GM06990 (cell line): ENCODE results near the gene THBS3.

Experiments
- DNase-seq: peaks from one replicate; pipeline ENCODE4 v3.0.0-alpha.2; 2011; ENCODE audit not compliant: insufficient read length; ENCODE audit errors: extremely low read depth
- H3K27me3 ChIP-seq: replicated peaks from 2 replicates; pipeline ENCODE4 v1.6.0; 2011; ENCODE audit warnings: low read length; ENCODE audit not compliant: control insufficient read depth, insufficient read depth
- H3K36me3 ChIP-seq: 2 replicates; pipeline ENCODE4 v1.5.1; 2011; ENCODE audit warnings: low read length; ENCODE audit not compliant: control insufficient read depth, insufficient read depth
- H3K4me3 ChIP-seq: replicated peaks from 2 replicates; pipeline ENCODE4 v1.5.1; 2011; ENCODE audit warnings: low read depth, mild to moderate bottlenecking, control low read depth, low read length
- TF ChIP-seq, protein P1 (sequence below): IDR thresholded peaks from 2 replicates; pipeline ENCODE4 v1.5.1; 2011; ENCODE audit warnings: low read length, control low read depth, mild to moderate bottlenecking, inconsistent platforms; ENCODE audit not compliant: insufficient read depth, poor library complexity, severe bottlenecking

THBS3 gene

DNA sequence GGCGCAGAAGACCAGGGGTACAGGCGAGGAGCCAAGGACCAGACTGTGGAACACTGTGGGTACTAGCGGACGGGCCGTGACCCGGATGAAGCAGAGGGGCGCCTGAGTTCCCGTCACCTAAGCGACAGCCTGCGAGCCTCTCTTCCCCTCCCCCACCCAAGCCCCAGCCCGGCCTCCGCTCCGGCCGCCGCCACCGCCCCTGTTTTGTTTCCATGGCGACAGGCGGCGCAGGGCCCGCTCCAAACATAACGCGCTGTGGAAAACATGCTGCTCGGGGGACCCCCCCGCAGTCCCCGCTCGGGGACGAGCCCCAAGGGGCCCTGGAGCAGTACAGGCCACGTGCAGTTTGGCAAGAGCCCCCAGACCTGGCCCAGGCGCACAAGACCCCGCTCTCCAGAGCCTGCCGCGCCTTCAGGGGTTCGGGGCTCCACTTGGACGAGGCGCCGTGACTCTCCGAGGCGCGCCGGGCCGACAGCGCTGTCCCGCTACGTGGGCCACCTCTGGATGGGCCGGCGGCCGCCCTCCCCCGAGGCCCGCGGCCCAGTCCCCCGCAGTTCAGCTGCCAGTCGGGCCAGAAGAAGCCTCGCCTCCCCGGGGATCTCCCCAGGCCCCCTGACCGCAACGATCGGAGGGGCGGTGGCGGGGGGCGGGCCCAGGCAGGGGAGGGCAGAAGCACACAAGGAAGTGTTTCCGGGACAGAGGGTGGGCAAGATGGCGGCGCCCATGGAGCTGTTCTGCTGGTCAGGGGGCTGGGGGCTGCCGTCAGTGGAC is 1.0 kb upstream of the THBS3 start, which contains the start of gene MTX1:
MTX1 (plus strand) TSS at position 155 of the 771 bp plus-strand sequence; CDS start at position 265, 110 bp downstream.
- DNase-seq, result peak; percentile 86
- TF ChIP-seq, protein P1, sequence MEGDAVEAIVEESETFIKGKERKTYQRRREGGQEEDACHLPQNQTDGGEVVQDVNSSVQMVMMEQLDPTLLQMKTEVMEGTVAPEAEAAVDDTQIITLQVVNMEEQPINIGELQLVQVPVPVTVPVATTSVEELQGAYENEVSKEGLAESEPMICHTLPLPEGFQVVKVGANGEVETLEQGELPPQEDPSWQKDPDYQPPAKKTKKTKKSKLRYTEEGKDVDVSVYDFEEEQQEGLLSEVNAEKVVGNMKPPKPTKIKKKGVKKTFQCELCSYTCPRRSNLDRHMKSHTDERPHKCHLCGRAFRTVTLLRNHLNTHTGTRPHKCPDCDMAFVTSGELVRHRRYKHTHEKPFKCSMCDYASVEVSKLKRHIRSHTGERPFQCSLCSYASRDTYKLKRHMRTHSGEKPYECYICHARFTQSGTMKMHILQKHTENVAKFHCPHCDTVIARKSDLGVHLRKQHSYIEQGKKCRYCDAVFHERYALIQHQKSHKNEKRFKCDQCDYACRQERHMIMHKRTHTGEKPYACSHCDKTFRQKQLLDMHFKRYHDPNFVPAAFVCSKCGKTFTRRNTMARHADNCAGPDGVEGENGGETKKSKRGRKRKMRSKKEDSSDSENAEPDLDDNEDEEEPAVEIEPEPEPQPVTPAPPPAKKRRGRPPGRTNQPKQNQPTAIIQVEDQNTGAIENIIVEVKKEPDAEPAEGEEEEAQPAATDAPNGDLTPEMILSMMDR, result no peak
- H3K36me3 ChIP-seq, result peaks cover 2% of the 10 kb centered on the region; the same call in 1 of the 2 replicates

DNA sequence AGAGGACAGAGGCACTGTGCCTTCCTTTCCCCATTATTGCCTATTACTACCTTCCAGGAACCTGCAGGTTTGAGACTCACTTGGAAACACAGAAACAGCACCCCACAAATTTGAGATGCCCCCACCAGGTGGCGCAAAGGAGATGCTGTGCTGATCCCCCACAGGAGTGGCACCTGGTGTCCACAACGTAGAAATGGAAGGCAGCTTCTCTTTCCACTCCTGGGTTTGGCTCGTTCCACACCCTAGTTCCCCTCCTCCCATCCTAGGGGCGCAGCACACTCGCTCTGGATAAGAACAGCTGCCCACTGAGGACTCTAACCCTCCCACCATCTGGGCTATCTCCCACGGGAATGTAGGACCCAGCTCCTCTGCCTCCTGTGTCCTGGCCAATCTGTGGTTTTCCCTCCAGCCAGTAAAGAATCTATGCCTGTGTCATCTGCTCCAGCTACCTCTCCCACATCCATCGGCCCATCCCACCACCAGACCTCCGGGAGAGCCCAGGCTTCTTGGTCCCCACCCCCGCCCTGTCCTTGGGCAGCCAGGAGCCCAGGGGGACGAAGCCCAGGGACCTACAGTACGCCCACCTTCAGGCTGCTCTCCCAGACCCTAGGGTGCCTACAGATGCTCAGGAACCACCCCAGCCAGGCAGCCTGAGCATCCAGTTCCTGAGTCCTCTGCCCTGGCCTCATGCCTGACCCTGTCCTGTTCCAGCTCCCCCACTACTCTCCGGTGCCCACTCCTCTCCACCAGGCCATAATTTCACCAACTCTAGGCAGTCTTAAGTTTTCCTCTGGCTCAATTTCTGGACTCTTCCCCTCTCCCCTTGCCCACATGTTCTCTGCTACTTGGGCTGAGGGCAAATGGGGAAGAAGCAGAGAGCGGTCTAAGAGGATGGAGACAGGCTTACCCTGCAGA is 549 bp downstream of the THBS3 start:
- TF ChIP-seq, protein P1, result peak; percentile 90
- peak; percentile 62 for DNase-seq
- Histone ChIP-seq H3K4me3 (no peak overlapping the region), H3K27me3 (no peaks in the 10 kb centered on the region), H3K36me3 (peaks cover 1% of the 10 kb centered on the region; the same call in 1 of the 2 replicates)

More for the DNA sequence above, 1.0 kb upstream of the THBS3 start, which contains the start of gene MTX1:
- H3K27me3 ChIP-seq, result no peaks in the 10 kb centered on the region
- H3K4me3 ChIP-seq, result peak within 1 kb of the TSS; percentile 95

DNA sequence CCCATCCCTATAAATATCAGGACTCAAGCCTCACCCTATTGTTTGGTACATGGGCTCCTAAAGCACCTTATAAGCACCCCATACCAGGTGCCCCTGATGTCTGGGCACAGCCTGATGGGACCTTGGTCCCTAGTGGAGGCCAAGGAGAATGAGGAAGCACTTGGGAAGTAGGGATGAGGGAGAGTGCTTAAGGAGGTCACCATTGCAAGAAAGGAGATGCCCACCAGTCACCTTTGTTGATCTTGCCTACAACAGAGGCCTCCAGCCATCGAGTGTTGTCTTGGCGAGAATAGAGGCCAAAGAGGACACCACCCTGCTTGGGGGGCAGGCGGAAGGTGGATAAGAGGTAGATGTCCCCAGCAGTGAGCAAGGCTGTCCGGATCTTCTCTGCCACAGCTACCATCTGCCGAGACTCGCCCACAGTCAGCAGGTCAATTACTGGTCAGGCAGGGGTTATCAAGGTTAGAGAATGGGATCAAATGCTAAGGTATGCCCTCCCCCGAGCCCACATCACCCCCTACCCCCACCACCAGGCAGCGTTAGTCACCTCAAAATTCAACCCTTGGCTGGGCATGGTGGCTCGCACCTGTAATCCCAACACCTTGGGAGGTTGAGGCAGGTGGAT is 1.6 kb downstream of the THBS3 start:
- no peak for DNase-seq
- no peaks in the 10 kb centered on the region for H3K27me3 ChIP-seq
- H3K4me3 ChIP-seq, result no peak overlapping the region
- TF ChIP-seq, protein P1, result no peak
- H3K36me3 ChIP-seq, result no peaks in the 10 kb centered on the region

DNA sequence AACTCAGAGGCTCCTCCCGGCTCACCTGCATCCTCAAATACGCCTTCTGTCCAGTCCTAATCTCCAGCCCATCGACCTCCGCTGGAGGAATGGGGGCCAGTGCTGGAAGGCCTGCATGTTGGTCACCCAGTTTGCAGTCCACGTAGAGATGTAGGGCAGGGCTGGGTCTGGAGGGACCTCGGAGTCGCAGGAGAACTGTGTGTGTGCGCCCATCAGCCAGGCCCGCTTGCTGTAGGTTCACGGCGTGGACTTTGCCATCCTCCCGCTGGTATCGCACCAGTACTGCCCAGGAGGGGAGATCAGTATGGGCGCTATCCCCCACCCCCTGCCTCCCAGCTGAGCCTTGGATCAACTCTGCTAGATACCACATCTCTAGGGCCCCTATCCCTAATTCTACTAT is 2.7 kb downstream of the THBS3 start:
- no peak for DNase-seq
- Histone ChIP-seq H3K4me3 (no peak overlapping the region), H3K36me3 (no peaks in the 10 kb centered on the region), H3K27me3 (no peaks in the 10 kb centered on the region)
- TF ChIP-seq, protein P1, result no peak

DNA sequence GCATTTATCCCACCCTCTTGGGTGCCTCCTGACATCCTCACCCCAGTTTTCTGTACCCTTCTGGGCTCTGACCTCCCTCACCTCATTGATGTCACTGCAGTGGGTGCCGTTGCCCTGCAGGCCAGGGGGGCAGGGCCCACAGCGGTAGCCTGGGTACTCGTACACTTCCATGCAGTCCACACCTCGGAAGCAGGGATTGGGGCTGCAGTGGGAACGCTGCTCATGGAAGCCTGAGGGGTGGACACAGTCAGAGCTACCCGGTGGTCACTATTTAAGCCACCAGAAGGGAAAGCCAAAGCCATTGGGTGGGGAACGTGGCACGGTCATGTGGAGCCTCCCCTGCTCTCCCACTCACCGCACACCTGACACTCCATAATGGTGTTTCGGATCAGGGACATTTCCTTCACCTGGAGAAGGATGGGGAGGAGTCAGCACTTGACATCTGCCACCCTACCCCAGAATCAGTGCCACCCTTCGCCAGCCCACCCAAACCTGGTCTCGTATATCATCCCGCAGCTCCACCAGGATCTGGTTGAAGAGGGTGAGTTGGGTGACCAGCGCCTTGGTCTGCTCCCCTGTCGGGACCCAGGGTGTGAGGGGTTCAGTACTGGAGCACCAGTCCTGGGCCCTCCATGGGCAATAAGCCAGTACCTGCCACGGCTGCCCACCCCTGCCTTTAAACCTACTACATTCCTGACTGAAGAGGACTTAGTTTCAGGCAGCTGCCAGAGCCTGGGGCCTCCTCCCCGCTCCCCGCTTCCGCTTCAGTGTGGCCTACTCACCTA is 4.8 kb downstream of the THBS3 start:
- no peak for DNase-seq
- TF ChIP-seq, protein P1, result no peak
- Histone ChIP-seq H3K4me3 (no peak overlapping the region), H3K36me3 (no peaks in the 10 kb centered on the region), H3K27me3 (no peaks in the 10 kb centered on the region)
